Tibial nerve (tissue), 4 donors: ENCODE measurements around the gene LHFPL3. TPM values are rescaled to one million over a fixed set of nuclear protein-coding genes. Genes with fewer than 3 reads are reported as not detected.
A peak's percentile ranks its signal among the peaks of the same experiment; 100 is the strongest.

Experiments used
- DNase-seq, 2 donors: peaks; one replicate each; pipeline ENCODE4 v3.0.0-alpha.2; 2019; ENCODE audit warnings: low spot score in 2 of 2
- H3K27ac ChIP-seq, 4 donors: fragments of 200-600 bp; sonication (generic) in 3 of 4; one replicate each; pipeline ENCODE4 v1.5.1; 2017 to 2019; ENCODE audit warnings: mild to moderate bottlenecking in 1 of 4
- H3K27me3 ChIP-seq, 2 donors: fragments of 200-600 bp; sonication (generic) in 1 of 2; one replicate each; pipeline versions ENCODE4 v1.5.1 to v1.6.0; 2017 to 2019
- H3K36me3 ChIP-seq, 3 donors: fragments of 200-600 bp; sonication (generic); one replicate each; pipeline ENCODE4 v1.5.1; 2018 to 2019
- H3K4me1 ChIP-seq, 4 donors: fragments of 200-600 bp; sonication (generic) in 3 of 4; one replicate each; pipeline ENCODE4 v1.5.1; 2017 to 2019
- H3K4me3 ChIP-seq, 4 donors: fragments of 200-600 bp; sonication (generic) in 3 of 4; one replicate each; pipeline ENCODE4 v1.5.1; 2017 to 2019; ENCODE audit warnings: mild to moderate bottlenecking in 1 of 4, moderate library complexity in 1 of 4
- H3K9me3 ChIP-seq, 4 donors: fragments of 200-600 bp; sonication (generic) in 3 of 4; one replicate each; pipeline ENCODE4 v1.5.1; 2017 to 2019
- CTCF ChIP-seq, 5 experiments: fragments of 200-600 bp in 3 of 5; fragments of 450-650 bp in 2 of 5; sonication (generic) in 3 of 5; IDR thresholded peaks; one replicate each; pipeline ENCODE4 v1.5.1; 2016 to 2019; ENCODE audit warnings: antibody characterized with exemption in 5 of 5, mild to moderate bottlenecking in 3 of 5, moderate library complexity in 2 of 5
- EP300 ChIP-seq, 2 donors: sonication (generic); formaldehyde crosslinking; IDR thresholded peaks; one replicate each; pipeline ENCODE4 v1.6.1; 2017; ENCODE audit warnings: antibody characterized with exemption in 2 of 2, mild to moderate bottlenecking in 1 of 2
- POLR2A ChIP-seq, 2 donors: fragments of 450-650 bp; IDR thresholded peaks; one replicate each; pipeline ENCODE4 v1.6.1; 2017; ENCODE audit warnings: antibody characterized with exemption in 2 of 2, mild to moderate bottlenecking in 2 of 2, moderate library complexity in 2 of 2
- WGBS, 2 donors: methylation state at CpG; one replicate each; pipeline ENCODE4 v1.1.5; 2018; 5-methylcytosine and 5-hydroxymethylcytosine counted together
- small RNA-seq: library from RNA; depleted of rRNA; stranded (forward); fragments of <200 nt; gene quantifications from one replicate; pipeline ENCODE3, GENCODE V24; 2016
- total RNA-seq, 4 donors: library from RNA; depleted of rRNA; stranded (reverse); fragments of >200 nt; gene quantifications; one replicate each; pipeline ENCODE4 v1.1.0, GENCODE V29; 2016

Gene LHFPL3
- total RNA-seq, 4 donors from 2014 or later: not detected

- no peak overlapping the region for H3K4me3 ChIP-seq
Observed at GRCh38 chr7:104950754-104951153, 622.4 kb downstream of the LHFPL3 start.

GRCh38 chr7:104951546-104951945 lies 623.1 kb downstream of the LHFPL3 start:
- Histone ChIP-seq H3K27ac (peak overlapping the region in 3 of 4 donors; percentile 31 to 82 (median 68)), H3K4me3 (no peak overlapping the region), H3K4me1 (peaks cover 0 to 17% (median 2%) of the 10 kb centered on the region in 4 donors), H3K36me3 (no peaks in the 10 kb centered on the region), H3K9me3 (no peaks in the 10 kb centered on the region), H3K27me3 (no peaks in the 10 kb centered on the region)
- DNase-seq: peak in 1 of 2 donors; percentile 18
- 72 to 76% methylated on average over 7 of the region's 7 CpGs for WGBS, 2 donors
- peak in 1 of 2 donors; percentile 18 for TF ChIP-seq EP300 (IDR thresholded peaks at IDR 0.05)
- TF ChIP-seq CTCF (IDR thresholded peaks at IDR 0.05): no peak

More at GRCh38 chr7:104950754-104951153, 622.4 kb downstream of the LHFPL3 start:
- no peaks in the 10 kb centered on the region for H3K36me3 ChIP-seq
- DNase-seq: no peak
- TF ChIP-seq EP300 (IDR thresholded peaks at IDR 0.05) (peak; percentile 48 to 64), POLR2A (IDR thresholded peaks at IDR 0.05) (no peak)
- 28 to 39% methylated on average over 2 of the region's 2 CpGs for WGBS, 2 donors
- peak overlapping the region in 3 of 4 donors; percentile 31 to 82 (median 71) for H3K27ac ChIP-seq
- H3K4me1 ChIP-seq: peaks cover 0 to 25% (median 5%) of the 10 kb centered on the region in 4 donors
- no peaks in the 10 kb centered on the region for H3K27me3 ChIP-seq
- no peaks in the 10 kb centered on the region for H3K9me3 ChIP-seq

DNA sequence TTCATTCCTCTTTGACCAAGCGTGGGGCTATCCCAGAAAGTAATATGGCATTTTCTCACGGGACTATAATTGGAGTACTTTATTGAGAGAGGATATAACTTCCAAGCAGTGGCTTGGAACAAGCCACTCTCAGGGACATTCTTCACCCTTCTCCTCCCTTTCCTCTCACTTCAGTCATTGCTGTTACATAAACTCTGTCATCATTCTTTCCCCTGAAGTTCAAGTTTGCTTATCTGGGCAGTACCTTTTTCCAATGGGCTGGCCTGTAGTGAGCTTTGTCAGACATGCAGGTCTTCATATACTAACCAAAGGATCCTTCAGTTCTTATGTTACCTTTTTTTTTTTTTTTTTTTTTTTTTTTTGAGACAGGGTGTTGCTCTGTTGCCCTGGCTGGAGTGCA lies 626.9 kb downstream of the LHFPL3 start:
- H3K27me3 ChIP-seq: no peaks in the 10 kb centered on the region
- TF ChIP-seq CTCF (IDR thresholded peaks at IDR 0.05): no peak
- no peak for TF ChIP-seq EP300 (IDR thresholded peaks at IDR 0.05)
- TF ChIP-seq POLR2A (IDR thresholded peaks at IDR 0.05): no peak
- no peak for DNase-seq
- no peaks in the 10 kb centered on the region for H3K9me3 ChIP-seq
- no peak overlapping the region for H3K4me3 ChIP-seq
- 86 to 91% methylated on average over 2 of the region's 2 CpGs for WGBS, 2 donors
- H3K4me1 ChIP-seq: peaks cover 0 to 17% (median 3%) of the 10 kb centered on the region in 4 donors
- no peaks in the 10 kb centered on the region for H3K36me3 ChIP-seq
- no peak overlapping the region for H3K27ac ChIP-seq

Small RNA genes within 50 kb of the gene (small RNA-seq; reads per million reads assigned to genes)
- gene RN7SL8P: not detected

Other genes with a start within 250 kb of the LHFPL3 start
- gene ORC5, start 120.6 kb upstream of the LHFPL3 start, total RNA-seq: 10 to 100 TPM; 12.4 to 31.0 (median 26.8) TPM